Measurements from ENCODE around the gene PLEKHH1.

DNA sequence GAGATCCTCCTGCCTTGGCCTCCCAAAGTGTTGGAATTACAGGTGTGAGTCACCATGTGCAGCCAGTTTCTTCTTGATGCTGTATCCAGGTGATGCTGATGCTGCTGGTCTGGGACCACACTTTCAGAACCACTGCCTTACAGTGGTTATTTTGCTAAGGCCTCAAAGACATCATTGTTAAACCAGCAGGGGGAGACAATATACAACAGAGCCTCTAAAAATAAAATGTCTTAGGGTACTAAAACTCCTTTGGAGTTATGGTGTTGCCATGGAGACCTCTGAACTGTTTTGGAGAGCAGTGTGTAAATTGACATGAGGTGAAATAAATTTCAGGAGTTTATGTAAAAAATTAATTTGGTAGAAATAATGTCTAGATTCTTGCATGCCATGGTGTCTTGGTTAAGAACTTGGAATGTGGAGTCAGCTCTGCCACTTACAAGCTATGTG is 85.5 kb downstream of the PLEKHH1 start:
- TF ChIP-seq TAF1 (IDR thresholded peaks at IDR 0.05; ENCODE audit: low read depth), result no peak
- TF ChIP-seq, protein P1, sequence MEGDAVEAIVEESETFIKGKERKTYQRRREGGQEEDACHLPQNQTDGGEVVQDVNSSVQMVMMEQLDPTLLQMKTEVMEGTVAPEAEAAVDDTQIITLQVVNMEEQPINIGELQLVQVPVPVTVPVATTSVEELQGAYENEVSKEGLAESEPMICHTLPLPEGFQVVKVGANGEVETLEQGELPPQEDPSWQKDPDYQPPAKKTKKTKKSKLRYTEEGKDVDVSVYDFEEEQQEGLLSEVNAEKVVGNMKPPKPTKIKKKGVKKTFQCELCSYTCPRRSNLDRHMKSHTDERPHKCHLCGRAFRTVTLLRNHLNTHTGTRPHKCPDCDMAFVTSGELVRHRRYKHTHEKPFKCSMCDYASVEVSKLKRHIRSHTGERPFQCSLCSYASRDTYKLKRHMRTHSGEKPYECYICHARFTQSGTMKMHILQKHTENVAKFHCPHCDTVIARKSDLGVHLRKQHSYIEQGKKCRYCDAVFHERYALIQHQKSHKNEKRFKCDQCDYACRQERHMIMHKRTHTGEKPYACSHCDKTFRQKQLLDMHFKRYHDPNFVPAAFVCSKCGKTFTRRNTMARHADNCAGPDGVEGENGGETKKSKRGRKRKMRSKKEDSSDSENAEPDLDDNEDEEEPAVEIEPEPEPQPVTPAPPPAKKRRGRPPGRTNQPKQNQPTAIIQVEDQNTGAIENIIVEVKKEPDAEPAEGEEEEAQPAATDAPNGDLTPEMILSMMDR (IDR thresholded peaks at IDR 0.05; ENCODE audit: poor library complexity, severe bottlenecking), result peak; percentile 79
- TF ChIP-seq POLR2AphosphoS5 (IDR thresholded peaks at IDR 0.05), result no peak
- TF ChIP-seq, protein P2, sequence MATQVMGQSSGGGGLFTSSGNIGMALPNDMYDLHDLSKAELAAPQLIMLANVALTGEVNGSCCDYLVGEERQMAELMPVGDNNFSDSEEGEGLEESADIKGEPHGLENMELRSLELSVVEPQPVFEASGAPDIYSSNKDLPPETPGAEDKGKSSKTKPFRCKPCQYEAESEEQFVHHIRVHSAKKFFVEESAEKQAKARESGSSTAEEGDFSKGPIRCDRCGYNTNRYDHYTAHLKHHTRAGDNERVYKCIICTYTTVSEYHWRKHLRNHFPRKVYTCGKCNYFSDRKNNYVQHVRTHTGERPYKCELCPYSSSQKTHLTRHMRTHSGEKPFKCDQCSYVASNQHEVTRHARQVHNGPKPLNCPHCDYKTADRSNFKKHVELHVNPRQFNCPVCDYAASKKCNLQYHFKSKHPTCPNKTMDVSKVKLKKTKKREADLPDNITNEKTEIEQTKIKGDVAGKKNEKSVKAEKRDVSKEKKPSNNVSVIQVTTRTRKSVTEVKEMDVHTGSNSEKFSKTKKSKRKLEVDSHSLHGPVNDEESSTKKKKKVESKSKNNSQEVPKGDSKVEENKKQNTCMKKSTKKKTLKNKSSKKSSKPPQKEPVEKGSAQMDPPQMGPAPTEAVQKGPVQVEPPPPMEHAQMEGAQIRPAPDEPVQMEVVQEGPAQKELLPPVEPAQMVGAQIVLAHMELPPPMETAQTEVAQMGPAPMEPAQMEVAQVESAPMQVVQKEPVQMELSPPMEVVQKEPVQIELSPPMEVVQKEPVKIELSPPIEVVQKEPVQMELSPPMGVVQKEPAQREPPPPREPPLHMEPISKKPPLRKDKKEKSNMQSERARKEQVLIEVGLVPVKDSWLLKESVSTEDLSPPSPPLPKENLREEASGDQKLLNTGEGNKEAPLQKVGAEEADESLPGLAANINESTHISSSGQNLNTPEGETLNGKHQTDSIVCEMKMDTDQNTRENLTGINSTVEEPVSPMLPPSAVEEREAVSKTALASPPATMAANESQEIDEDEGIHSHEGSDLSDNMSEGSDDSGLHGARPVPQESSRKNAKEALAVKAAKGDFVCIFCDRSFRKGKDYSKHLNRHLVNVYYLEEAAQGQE (IDR thresholded peaks at IDR 0.05; ENCODE audit: borderline replicate concordance), result no peak
- TF ChIP-seq RAD21 (conservative IDR thresholded peaks at IDR 0.05), result peak; percentile 65
- TF ChIP-seq EP300 (conservative IDR thresholded peaks at IDR 0.05; ENCODE audit: poor library complexity, severe bottlenecking), result no peak

Data from neural cell (in vitro differentiated cells).